Measurements from ENCODE around the gene KCTD7. TPM values are rescaled to one million over a fixed set of nuclear protein-coding genes. Genes with fewer than 3 reads are reported as not detected.

KCTD7 gene
- total and polyA plus RNA-seq, 2 of the 13 experiments (the other 11 are each of a cell fraction or from before 2014, with no cell fraction given) = 7.3 to 13.5 TPM

GRCh38 chr7:66640802-66641525 is 12.3 kb downstream of the KCTD7 start (continued):
- TF ChIP-seq THRA (CRISPR knock-in tag; IDR thresholded peaks at IDR 0.05; ENCODE audit: borderline replicate concordance) = peak; percentile 29; the same call in 1 of the 2 replicates
- peak; percentile 38; the same call in 1 of the 2 replicates for TF ChIP-seq PHF21A (CRISPR knock-in tag; IDR thresholded peaks at IDR 0.05)
- TF ChIP-seq GMEB2 (CRISPR knock-in tag; IDR thresholded peaks at IDR 0.05; ENCODE audit: low read depth) = no peak
- TF ChIP-seq TCF12 (IDR thresholded peaks at IDR 0.05) = no peak
- TF ChIP-seq TCF12 (CRISPR knock-in tag; IDR thresholded peaks at IDR 0.05) = no peak
- TF ChIP-seq SAP130 (CRISPR knock-in tag; IDR thresholded peaks at IDR 0.05; ENCODE audit: low read depth) = peak; percentile 38; the same call in 1 of the 2 replicates
- TF ChIP-seq TCF7 (IDR thresholded peaks at IDR 0.05; ENCODE audit: low read depth) = no peak
- no peak for TF ChIP-seq ZNF180 (CRISPR knock-in tag; IDR thresholded peaks at IDR 0.05; ENCODE audit: borderline replicate concordance, low read depth)
- no peak for TF ChIP-seq ZBTB39 (CRISPR knock-in tag; IDR thresholded peaks at IDR 0.05)
- no peak for TF ChIP-seq FOXJ3 (CRISPR knock-in tag; IDR thresholded peaks at IDR 0.05; ENCODE audit: borderline replicate concordance)
- no peak for TF ChIP-seq SNAPC2 (CRISPR knock-in tag; IDR thresholded peaks at IDR 0.05)
- peak; percentile 54; the same call in 1 of the 2 replicates for TF ChIP-seq FOXP4 (CRISPR knock-in tag; IDR thresholded peaks at IDR 0.05)
- 0 out of 2 replicates have a peak, but pooled peaks have one; percentile 40 for TF ChIP-seq ZNF143 (CRISPR knock-in tag; IDR thresholded peaks at IDR 0.05)
- TF ChIP-seq ZNF788 (CRISPR knock-in tag; IDR thresholded peaks at IDR 0.05; ENCODE audit: borderline replicate concordance) = no peak; the same call in 1 of the 2 replicates
- peak; percentile 22; the same call in 1 of the 2 replicates for TF ChIP-seq ZNF264 (CRISPR knock-in tag; IDR thresholded peaks at IDR 0.05)
- no peak for TF ChIP-seq SETDB1 (CRISPR knock-in tag; IDR thresholded peaks at IDR 0.05; ENCODE audit: borderline replicate concordance)
- TF ChIP-seq ATF1 (CRISPR knock-in tag; IDR thresholded peaks at IDR 0.05) = peak; percentile 53; the same call in 1 of the 2 replicates
- TF ChIP-seq WIZ (CRISPR knock-in tag; IDR thresholded peaks at IDR 0.05) = 0 out of 2 replicates have a peak, but pooled peaks have one; percentile 35
- TF ChIP-seq NR2F6 (IDR thresholded peaks at IDR 0.05) = peak; percentile 76
- peak; percentile 89; the same call in 1 of the 2 replicates for TF ChIP-seq NR2F6 (CRISPR knock-in tag; IDR thresholded peaks at IDR 0.05)
- TF ChIP-seq ZNF770 (CRISPR knock-in tag; IDR thresholded peaks at IDR 0.05) = 0 out of 2 replicates have a peak, but pooled peaks have one; percentile 3

Measured in HepG2 (cell line).